Parathyroid adenoma (tissue), 2 donors: ENCODE data around the gene CSF3R.
A peak's percentile ranks its signal among the peaks of the same experiment; 100 is the strongest.

Source experiments
- H2AFZ ChIP-seq: fragments of 300-600 bp; sonication (generic); one replicate; pipeline ENCODE4 v1.7.0; 2017; ENCODE audit warnings: antibody characterized with exemption, mild to moderate bottlenecking
- H3K27ac ChIP-seq: fragments of 300-600 bp; sonication (generic); one replicate; pipeline ENCODE4 v1.7.0; 2017
- H3K27me3 ChIP-seq: fragments of 300-600 bp; sonication (generic); one replicate; pipeline ENCODE4 v1.7.0; 2017; ENCODE audit warnings: low read length; ENCODE audit not compliant: control insufficient read depth, insufficient read depth
- H3K36me3 ChIP-seq: fragments of 300-600 bp; sonication (generic); one replicate; pipeline ENCODE4 v1.7.0; 2017; ENCODE audit warnings: low read length; ENCODE audit not compliant: control insufficient read depth, insufficient read depth
- H3K4me1 ChIP-seq: fragments of 300-600 bp; sonication (generic); one replicate; pipeline ENCODE4 v1.7.0; 2017; ENCODE audit warnings: control low read depth
- H3K4me2 ChIP-seq: fragments of 300-600 bp; sonication (generic); one replicate; pipeline ENCODE4 v1.7.0; 2017; ENCODE audit warnings: low read length
- H3K4me3 ChIP-seq: fragments of 300-600 bp; sonication (generic); one replicate; pipeline ENCODE4 v1.7.0; 2017; ENCODE audit warnings: low read depth, low read length
- H3K79me2 ChIP-seq: fragments of 300-600 bp; sonication (generic); one replicate; pipeline ENCODE4 v1.7.0; 2017; ENCODE audit warnings: control low read depth
- H3K9ac ChIP-seq: fragments of 300-600 bp; sonication (generic); one replicate; pipeline ENCODE4 v1.7.0; 2017; ENCODE audit warnings: mild to moderate bottlenecking
- H3K9me3 ChIP-seq: fragments of 300-600 bp; sonication (generic); one replicate; pipeline ENCODE4 v1.7.0; 2017; ENCODE audit warnings: low read length; ENCODE audit not compliant: control insufficient read depth
- TF ChIP-seq, protein P1 (sequence below): fragments of 300-600 bp; sonication (generic); IDR thresholded peaks from one replicate; pipeline ENCODE4 v1.7.0; 2017; ENCODE audit warnings: antibody characterized with exemption, mild to moderate bottlenecking
- donor health status: primary hyperparathyroidism.

The CSF3R gene

DNA sequence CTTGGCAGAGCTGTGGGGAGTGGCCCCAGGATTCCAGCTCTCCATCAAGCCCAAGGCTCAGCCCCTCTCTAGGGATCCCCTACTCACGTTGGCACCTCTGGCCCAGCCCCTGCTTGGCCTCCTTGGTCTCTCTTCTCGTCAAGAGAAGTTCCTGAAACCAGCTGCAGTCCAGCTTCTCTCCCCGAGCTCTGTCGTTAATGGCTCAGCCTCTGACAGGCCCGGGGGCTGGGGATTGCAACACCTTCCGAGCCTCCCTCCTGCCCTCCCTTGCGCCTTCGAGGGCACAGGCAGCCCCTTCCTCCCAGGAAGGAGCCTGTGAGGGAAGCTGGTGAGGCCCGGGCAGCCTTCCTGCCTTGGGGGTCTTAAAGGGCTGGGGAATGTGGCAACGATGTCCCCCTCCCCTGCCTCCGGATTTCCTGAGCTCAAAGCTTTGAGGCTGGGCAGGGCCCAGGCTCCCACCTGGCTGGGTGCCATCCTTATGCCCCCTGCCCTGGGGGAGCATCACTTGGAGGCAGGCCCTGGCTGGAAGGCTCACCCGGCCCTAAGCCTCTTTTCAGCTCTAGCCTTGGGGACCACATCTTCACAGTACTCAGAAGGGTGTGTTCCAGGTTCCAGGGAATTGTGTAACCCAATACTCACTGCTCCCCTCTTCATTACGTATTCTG lies at the start of gene CSF3R:
TSS of gene CSF3R (minus strand) at position 190 of the 665 bp plus-strand sequence. CDS start 3,417 bp downstream, outside the sequence.
- H3K4me1 ChIP-seq = peaks cover 3% of the 10 kb centered on the region
- no peaks in the 10 kb centered on the region for H3K79me2 ChIP-seq
- peak within 1 kb of the TSS; percentile 75 for H2AFZ ChIP-seq
- no peaks in the 10 kb centered on the region for H3K27me3 ChIP-seq
- peak within 1 kb of the TSS; percentile 9 for H3K4me3 ChIP-seq
- no peaks in the 10 kb centered on the region for H3K36me3 ChIP-seq
- no peak within 1 kb of the TSS for H3K27ac ChIP-seq
- TF ChIP-seq, protein P1, sequence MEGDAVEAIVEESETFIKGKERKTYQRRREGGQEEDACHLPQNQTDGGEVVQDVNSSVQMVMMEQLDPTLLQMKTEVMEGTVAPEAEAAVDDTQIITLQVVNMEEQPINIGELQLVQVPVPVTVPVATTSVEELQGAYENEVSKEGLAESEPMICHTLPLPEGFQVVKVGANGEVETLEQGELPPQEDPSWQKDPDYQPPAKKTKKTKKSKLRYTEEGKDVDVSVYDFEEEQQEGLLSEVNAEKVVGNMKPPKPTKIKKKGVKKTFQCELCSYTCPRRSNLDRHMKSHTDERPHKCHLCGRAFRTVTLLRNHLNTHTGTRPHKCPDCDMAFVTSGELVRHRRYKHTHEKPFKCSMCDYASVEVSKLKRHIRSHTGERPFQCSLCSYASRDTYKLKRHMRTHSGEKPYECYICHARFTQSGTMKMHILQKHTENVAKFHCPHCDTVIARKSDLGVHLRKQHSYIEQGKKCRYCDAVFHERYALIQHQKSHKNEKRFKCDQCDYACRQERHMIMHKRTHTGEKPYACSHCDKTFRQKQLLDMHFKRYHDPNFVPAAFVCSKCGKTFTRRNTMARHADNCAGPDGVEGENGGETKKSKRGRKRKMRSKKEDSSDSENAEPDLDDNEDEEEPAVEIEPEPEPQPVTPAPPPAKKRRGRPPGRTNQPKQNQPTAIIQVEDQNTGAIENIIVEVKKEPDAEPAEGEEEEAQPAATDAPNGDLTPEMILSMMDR = no peak
- no peak within 1 kb of the TSS for H3K9ac ChIP-seq
- H3K4me2 ChIP-seq = peak within 1 kb of the TSS; percentile 53
- no peaks in the 10 kb centered on the region for H3K9me3 ChIP-seq

DNA sequence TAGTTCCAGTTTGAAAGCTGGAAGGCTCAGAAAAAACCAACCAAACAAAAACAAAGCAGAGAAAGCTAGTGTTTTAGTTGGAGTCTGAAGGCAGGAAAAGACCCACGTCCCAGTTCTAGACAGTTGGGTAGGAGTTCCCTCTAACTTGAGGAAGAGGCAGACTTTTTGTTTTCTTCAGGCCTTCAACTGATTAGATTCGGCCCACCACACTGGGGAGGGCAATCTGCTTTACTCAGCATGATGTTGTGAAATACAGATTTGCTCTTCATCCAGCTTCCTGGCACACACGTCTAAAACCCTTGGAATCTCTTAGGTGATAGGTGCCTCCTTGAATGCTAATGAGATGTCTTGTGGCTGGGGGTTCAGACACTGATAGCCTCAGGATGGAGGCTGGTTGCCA lies 49.1 kb upstream of the CSF3R start:
- Histone ChIP-seq H3K36me3 (no peaks in the 10 kb centered on the region), H3K27me3 (no peaks in the 10 kb centered on the region), H3K4me1 (no peaks in the 10 kb centered on the region), H3K27ac (no peak overlapping the region), H3K79me2 (no peaks in the 10 kb centered on the region), H3K9ac (no peak overlapping the region), H3K4me3 (no peak overlapping the region), H3K9me3 (no peaks in the 10 kb centered on the region), H3K4me2 (no peak overlapping the region), H2AFZ (no peak overlapping the region)
- TF ChIP-seq, protein P1 = no peak

DNA sequence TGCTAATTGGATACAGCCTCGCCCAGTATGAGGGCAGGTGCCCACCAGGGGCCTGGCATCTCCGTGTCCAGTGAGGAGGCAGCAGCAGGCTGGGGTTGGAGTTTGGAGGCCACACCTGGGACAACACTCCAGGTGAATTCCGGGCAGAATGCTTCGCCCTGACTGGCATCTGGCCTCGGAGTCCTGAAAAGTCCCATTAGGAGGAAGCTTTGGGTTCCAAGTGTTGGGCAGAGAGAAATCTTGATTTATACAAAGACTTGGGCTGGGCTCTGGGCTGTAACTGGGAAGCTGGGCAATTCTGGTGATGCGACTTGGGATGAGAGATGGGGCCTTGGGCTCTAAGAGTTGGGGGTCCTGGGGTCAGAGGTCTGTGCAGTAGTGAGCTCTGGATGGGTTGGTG lies 48.1 kb upstream of the CSF3R start:
- Histone ChIP-seq H3K36me3 (no peaks in the 10 kb centered on the region), H3K9me3 (no peaks in the 10 kb centered on the region), H3K9ac (no peak overlapping the region), H3K4me2 (no peak overlapping the region), H3K27ac (no peak overlapping the region), H3K4me3 (no peak overlapping the region), H3K4me1 (no peaks in the 10 kb centered on the region), H3K79me2 (no peaks in the 10 kb centered on the region), H3K27me3 (no peaks in the 10 kb centered on the region), H2AFZ (no peak overlapping the region)
- TF ChIP-seq, protein P1 = no peak

GRCh38 chr1:36530261-36530660 lies 47.5 kb upstream of the CSF3R start:
- Histone ChIP-seq H3K27me3 (no peaks in the 10 kb centered on the region), H3K9ac (no peak overlapping the region), H3K79me2 (no peaks in the 10 kb centered on the region), H3K9me3 (no peaks in the 10 kb centered on the region), H3K27ac (no peak overlapping the region), H3K4me2 (no peak overlapping the region), H2AFZ (no peak overlapping the region), H3K4me1 (no peaks in the 10 kb centered on the region), H3K4me3 (no peak overlapping the region), H3K36me3 (no peaks in the 10 kb centered on the region)
- TF ChIP-seq, protein P1 = no peak

DNA sequence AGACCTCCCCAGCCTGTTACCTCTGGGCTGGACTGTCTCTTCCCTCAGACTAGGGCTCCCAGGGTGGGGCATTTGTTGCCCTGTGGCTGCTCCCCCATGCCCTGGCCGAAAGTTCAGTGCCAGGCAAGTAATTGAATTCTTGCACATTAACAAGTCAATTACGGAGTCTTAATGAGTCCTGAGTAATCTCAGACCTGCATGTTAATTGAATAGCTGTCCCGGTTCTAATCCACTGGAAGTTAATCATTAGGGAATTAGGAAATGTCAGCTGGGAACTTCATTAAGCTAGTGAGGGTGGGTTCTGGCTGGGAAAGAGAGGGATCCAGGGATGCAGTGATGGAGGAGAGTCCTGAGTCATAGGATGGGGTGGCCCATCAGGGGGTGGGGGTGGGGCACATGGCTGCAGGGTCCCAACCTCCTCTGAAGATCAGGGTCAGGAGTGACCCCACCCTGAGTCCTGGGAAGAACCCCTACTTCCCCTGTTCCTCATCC lies 47.1 kb upstream of the CSF3R start:
- no peaks in the 10 kb centered on the region for H3K79me2 ChIP-seq
- H3K27ac ChIP-seq = no peak overlapping the region
- H3K4me1 ChIP-seq = no peaks in the 10 kb centered on the region
- H3K27me3 ChIP-seq = no peaks in the 10 kb centered on the region
- H3K9me3 ChIP-seq = no peaks in the 10 kb centered on the region
- no peak overlapping the region for H3K4me3 ChIP-seq
- no peaks in the 10 kb centered on the region for H3K36me3 ChIP-seq
- H2AFZ ChIP-seq = no peak overlapping the region
- H3K4me2 ChIP-seq = no peak overlapping the region
- TF ChIP-seq, protein P1 = no peak
- no peak overlapping the region for H3K9ac ChIP-seq
